HL-60/S4 treated with phorbol 12-myristate 13-acetate at 8.2 ng/mL for 4 days and 3 days (cell line): ENCODE data around the gene ZNF426.
"Not testable (repeated sequence)": the region's sequence is repeated elsewhere in the genome, so short reads cannot be mapped to it uniquely, and the experiment has no call there.

Experiments
- in situ Hi-C: fragments of 300-500 bp; cut with MboI; formaldehyde crosslinking; loops from 2 replicates; pipeline ENCODE4 v1.15.0; 2022; ENCODE audit warnings: low sequenced_read_pairs

Gene ZNF426

GRCh38 chr19:9538183-9539058 is at the start of gene ZNF426:
Gene ZNF426, minus strand, starts transcription at chr19:9538645. Its CDS starts 2,413 bp downstream, at chr19:9536232.
- in situ Hi-C loops: no loop called here

GRCh38 chr19:9586764-9587163 is 48.3 kb upstream of the ZNF426 start:
- in situ Hi-C loops: no loop called here

GRCh38 chr19:9584073-9584833 is 45.8 kb upstream of the ZNF426 start, which contains the start of gene ZNF121:
Gene ZNF121, minus strand, starts transcription at chr19:9584504. Its CDS starts 16,407 bp downstream, at chr19:9568097.
- in situ Hi-C loops: no loop called here

- in situ Hi-C loops: not testable (repeated sequence)
Measured at GRCh38 chr19:9582081-9582725, 43.8 kb upstream of the ZNF426 start.

GRCh38 chr19:9580728-9581127 is 42.3 kb upstream of the ZNF426 start:
- in situ Hi-C loops: no loop called here

- in situ Hi-C loops: no loop called here
Measured at GRCh38 chr19:9570255-9570654, 31.8 kb upstream of the ZNF426 start.

GRCh38 chr19:9566729-9567128 is 28.3 kb upstream of the ZNF426 start:
- in situ Hi-C loops: no loop called here

GRCh38 chr19:9565900-9566705 is 27.7 kb upstream of the ZNF426 start:
- in situ Hi-C loops: no loop called here

- in situ Hi-C loops: no loop called here
Measured at GRCh38 chr19:9552536-9553274, 14.3 kb upstream of the ZNF426 start.

- in situ Hi-C loops: no loop called here
Measured at GRCh38 chr19:9547870-9548269, 9.4 kb upstream of the ZNF426 start.

GRCh38 chr19:9541281-9541680 is 2.8 kb upstream of the ZNF426 start:
- in situ Hi-C loops: not testable (repeated sequence)

- in situ Hi-C loops: not testable (repeated sequence)
Measured at GRCh38 chr19:9539921-9540320, 1.5 kb upstream of the ZNF426 start.

GRCh38 chr19:9539201-9539600 is 756 bp upstream of the ZNF426 start:
- in situ Hi-C loops: not testable (repeated sequence)

GRCh38 chr19:9535934-9536333 is 2.5 kb downstream of the ZNF426 start:
- in situ Hi-C loops: no loop called here

GRCh38 chr19:9531933-9532332 is 6.5 kb downstream of the ZNF426 start:
- in situ Hi-C loops: no loop called here

GRCh38 chr19:9528757-9529336 is 9.6 kb downstream of the ZNF426 start:
- in situ Hi-C loops: no loop called here

GRCh38 chr19:9523885-9524474 is 14.5 kb downstream of the ZNF426 start:
- in situ Hi-C loops: no loop called here

- in situ Hi-C loops: no loop called here
Measured at GRCh38 chr19:9507285-9507684, 31.2 kb downstream of the ZNF426 start.

- in situ Hi-C loops: no loop called here
Measured at GRCh38 chr19:9500796-9501195, 37.6 kb downstream of the ZNF426 start.
